Measurements from ENCODE around the gene CDK6.

Gene CDK6

DNA sequence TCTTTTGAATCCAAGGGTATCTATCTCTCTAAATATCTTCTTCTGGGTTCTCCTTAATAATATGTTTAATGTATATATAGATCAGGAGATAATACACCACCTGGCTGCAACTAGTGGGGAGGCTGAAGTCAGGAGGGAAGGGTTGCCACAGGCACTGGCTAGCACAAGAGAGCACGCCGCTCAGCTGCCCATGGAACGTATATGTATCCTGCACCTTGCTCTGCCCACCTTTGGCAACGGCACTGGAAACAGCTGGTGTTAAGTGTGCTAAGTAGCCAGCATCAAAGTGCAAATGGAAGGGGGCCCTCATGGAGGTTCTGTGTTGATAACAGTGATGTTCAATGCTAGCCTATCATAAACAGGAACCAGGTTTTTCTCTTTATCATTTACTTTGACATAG lies 196.4 kb downstream of the CDK6 start:
- Histone ChIP-seq H3K27me3 (ENCODE audit: control insufficient read depth, insufficient read depth, low read length) (no peaks in the 10 kb centered on the region), H3K9me3 (ENCODE audit: control insufficient read depth, low read length) (no peaks in the 10 kb centered on the region), H3K9ac (no peak overlapping the region), H3K4me3 (ENCODE audit: low read depth, low read length) (no peak overlapping the region), H3K4me2 (ENCODE audit: low read length) (no peak overlapping the region), H3K36me3 (ENCODE audit: control insufficient read depth, insufficient read depth, low read length) (no peaks in the 10 kb centered on the region), H3K27ac (no peak overlapping the region), H2AFZ (no peak overlapping the region), H3K4me1 (peaks cover 27% of the 10 kb centered on the region), H3K79me2 (peaks cover 5% of the 10 kb centered on the region)
- TF ChIP-seq, protein P1, sequence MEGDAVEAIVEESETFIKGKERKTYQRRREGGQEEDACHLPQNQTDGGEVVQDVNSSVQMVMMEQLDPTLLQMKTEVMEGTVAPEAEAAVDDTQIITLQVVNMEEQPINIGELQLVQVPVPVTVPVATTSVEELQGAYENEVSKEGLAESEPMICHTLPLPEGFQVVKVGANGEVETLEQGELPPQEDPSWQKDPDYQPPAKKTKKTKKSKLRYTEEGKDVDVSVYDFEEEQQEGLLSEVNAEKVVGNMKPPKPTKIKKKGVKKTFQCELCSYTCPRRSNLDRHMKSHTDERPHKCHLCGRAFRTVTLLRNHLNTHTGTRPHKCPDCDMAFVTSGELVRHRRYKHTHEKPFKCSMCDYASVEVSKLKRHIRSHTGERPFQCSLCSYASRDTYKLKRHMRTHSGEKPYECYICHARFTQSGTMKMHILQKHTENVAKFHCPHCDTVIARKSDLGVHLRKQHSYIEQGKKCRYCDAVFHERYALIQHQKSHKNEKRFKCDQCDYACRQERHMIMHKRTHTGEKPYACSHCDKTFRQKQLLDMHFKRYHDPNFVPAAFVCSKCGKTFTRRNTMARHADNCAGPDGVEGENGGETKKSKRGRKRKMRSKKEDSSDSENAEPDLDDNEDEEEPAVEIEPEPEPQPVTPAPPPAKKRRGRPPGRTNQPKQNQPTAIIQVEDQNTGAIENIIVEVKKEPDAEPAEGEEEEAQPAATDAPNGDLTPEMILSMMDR (IDR thresholded peaks at IDR 0.05), result no peak

DNA sequence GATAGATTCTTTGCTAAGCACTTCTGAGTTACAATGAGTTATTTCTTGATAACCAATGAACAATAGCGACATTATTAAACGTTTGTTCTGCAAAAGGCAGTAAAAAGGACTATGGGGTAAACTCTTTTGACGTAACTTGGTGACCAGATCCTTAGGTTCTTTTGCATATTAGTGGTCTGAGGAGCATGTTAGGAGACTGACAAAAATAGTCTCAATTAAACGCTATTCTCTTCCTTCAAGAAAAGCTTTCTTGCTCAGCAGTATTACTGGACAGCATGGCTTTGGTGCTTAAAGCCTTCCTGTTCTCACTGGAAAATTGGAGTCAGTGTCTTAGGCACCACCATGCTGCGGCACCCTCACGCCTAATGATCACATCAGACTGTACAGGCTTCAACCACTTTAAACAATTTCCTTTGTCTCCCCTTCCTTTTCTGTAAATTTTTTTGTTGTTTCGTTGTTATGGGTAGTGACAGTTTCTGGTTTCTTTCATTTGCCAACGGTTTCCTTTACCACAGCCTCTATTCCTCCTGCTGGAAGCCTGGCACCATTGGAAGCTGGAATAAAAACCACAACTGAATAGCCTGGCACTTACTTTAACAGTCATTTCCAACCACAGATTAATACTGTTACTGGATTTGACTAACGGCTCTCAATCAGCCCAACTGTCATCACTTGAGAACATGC lies 197.0 kb downstream of the CDK6 start:
- Histone ChIP-seq H3K9me3 (ENCODE audit: control insufficient read depth, low read length) (no peaks in the 10 kb centered on the region), H2AFZ (no peak overlapping the region), H3K4me1 (peaks cover 25% of the 10 kb centered on the region), H3K9ac (no peak overlapping the region), H3K36me3 (ENCODE audit: control insufficient read depth, insufficient read depth, low read length) (no peaks in the 10 kb centered on the region), H3K4me2 (ENCODE audit: low read length) (no peak overlapping the region), H3K27ac (no peak overlapping the region), H3K27me3 (ENCODE audit: control insufficient read depth, insufficient read depth, low read length) (no peaks in the 10 kb centered on the region), H3K79me2 (peaks cover 5% of the 10 kb centered on the region), H3K4me3 (ENCODE audit: low read depth, low read length) (no peak overlapping the region)
- TF ChIP-seq, protein P1 (IDR thresholded peaks at IDR 0.05), result no peak

DNA sequence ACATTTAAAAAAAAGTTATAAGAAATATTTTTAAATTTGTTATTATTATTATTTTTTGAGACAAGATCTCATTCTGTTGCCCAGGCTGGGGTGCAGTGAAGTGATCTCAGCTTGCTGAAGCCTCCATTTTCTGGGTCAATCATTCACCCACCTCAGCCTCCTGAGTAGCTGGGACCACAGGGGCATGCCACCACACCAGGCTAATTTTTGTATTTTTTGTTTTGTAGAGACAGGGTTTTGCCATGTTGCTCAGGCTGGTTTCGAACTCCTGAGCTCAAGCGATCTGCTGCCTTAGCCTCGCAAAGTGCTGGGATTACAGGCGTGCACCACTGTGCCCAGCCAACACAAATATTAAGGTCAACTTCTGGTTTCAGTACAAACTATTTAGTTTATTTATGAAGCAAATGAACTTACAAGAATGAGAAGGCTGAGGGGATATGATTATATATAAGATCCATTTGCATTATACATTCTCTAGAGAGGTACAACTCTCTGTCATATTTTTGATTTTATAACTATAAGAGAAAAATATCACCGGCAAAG lies 200.3 kb downstream of the CDK6 start:
- H3K36me3 ChIP-seq (ENCODE audit: control insufficient read depth, insufficient read depth, low read length), result no peaks in the 10 kb centered on the region
- no peak overlapping the region for H3K4me3 ChIP-seq (ENCODE audit: low read depth, low read length)
- peaks cover 23% of the 10 kb centered on the region for H3K4me1 ChIP-seq
- no peak overlapping the region for H3K4me2 ChIP-seq (ENCODE audit: low read length)
- H3K79me2 ChIP-seq, result peaks cover 5% of the 10 kb centered on the region
- H3K9ac ChIP-seq, result no peak overlapping the region
- H3K27ac ChIP-seq, result no peak overlapping the region
- no peak overlapping the region for H2AFZ ChIP-seq
- TF ChIP-seq, protein P1 (IDR thresholded peaks at IDR 0.05), result no peak
- H3K9me3 ChIP-seq (ENCODE audit: control insufficient read depth, low read length), result no peaks in the 10 kb centered on the region
- no peaks in the 10 kb centered on the region for H3K27me3 ChIP-seq (ENCODE audit: control insufficient read depth, insufficient read depth, low read length)

DNA sequence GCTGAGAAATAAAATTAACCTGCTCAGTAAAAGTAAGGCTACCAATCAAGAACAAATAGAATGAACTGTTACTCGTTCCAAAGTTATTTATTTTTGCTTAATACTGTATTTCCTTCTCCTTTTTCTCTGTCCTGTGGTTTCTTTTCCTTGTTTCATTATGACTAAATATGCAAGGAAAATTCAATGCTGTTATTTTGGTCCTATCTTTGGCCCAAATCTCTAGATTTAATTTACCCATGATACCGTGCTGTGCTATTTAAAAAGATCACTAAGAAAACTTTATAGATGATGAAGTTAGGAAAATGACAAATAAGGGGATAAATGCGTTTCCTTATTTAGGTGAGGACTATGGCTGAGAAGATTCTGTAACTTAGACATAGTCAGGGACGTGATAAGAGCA lies 200.8 kb downstream of the CDK6 start:
- Histone ChIP-seq H3K9me3 (ENCODE audit: control insufficient read depth, low read length) (no peaks in the 10 kb centered on the region), H3K9ac (no peak overlapping the region), H3K27me3 (ENCODE audit: control insufficient read depth, insufficient read depth, low read length) (no peaks in the 10 kb centered on the region), H3K79me2 (peaks cover 5% of the 10 kb centered on the region), H3K4me3 (ENCODE audit: low read depth, low read length) (no peak overlapping the region), H3K4me2 (ENCODE audit: low read length) (peak overlapping the region; percentile 0), H2AFZ (peak overlapping the region; percentile 21), H3K4me1 (peaks cover 23% of the 10 kb centered on the region), H3K27ac (peak overlapping the region; percentile 65), H3K36me3 (ENCODE audit: control insufficient read depth, insufficient read depth, low read length) (no peaks in the 10 kb centered on the region)
- TF ChIP-seq, protein P1 (IDR thresholded peaks at IDR 0.05), result no peak
